ENCODE measurements around the gene CARNS1.

GRCh38 chr11:67400251-67400941 lies 15.1 kb upstream of the CARNS1 start:
- TF ChIP-seq, protein P1, sequence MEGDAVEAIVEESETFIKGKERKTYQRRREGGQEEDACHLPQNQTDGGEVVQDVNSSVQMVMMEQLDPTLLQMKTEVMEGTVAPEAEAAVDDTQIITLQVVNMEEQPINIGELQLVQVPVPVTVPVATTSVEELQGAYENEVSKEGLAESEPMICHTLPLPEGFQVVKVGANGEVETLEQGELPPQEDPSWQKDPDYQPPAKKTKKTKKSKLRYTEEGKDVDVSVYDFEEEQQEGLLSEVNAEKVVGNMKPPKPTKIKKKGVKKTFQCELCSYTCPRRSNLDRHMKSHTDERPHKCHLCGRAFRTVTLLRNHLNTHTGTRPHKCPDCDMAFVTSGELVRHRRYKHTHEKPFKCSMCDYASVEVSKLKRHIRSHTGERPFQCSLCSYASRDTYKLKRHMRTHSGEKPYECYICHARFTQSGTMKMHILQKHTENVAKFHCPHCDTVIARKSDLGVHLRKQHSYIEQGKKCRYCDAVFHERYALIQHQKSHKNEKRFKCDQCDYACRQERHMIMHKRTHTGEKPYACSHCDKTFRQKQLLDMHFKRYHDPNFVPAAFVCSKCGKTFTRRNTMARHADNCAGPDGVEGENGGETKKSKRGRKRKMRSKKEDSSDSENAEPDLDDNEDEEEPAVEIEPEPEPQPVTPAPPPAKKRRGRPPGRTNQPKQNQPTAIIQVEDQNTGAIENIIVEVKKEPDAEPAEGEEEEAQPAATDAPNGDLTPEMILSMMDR (conservative IDR thresholded peaks at IDR 0.05; ENCODE audit: low read depth, low read length): no peak
- TF ChIP-seq EZH2 (IDR thresholded peaks at IDR 0.05; ENCODE audit: borderline replicate concordance, low read depth, low read length, poor library complexity, severe bottlenecking): no peak

Measured in A673 (cell line).